Kidney tubule cell (primary cell): ENCODE data around the gene LZTFL1.
"Not testable (repeated sequence)": the region's sequence is repeated elsewhere in the genome, so short reads cannot be mapped to it uniquely, and the experiment has no call there.

Experiments used
- DNase-seq: peaks from one replicate; pipeline ENCODE4 v3.0.0-alpha.2; 2018; ENCODE audit warnings: low spot score

Gene LZTFL1

GRCh38 chr3:45864760-45865519, 23.0 kb upstream of the LZTFL1 start:
- no peak for DNase-seq

GRCh38 chr3:45861043-45861719, 19.3 kb upstream of the LZTFL1 start:
- DNase-seq, result no peak

- DNase-seq, result no peak
Observed at GRCh38 chr3:45860481-45860880, 18.6 kb upstream of the LZTFL1 start.

- DNase-seq, result no peak
Observed at GRCh38 chr3:45858809-45859543, 17.1 kb upstream of the LZTFL1 start.

GRCh38 chr3:45857024-45857423, 15.1 kb upstream of the LZTFL1 start:
- DNase-seq, result not testable (repeated sequence)

- DNase-seq, result not testable (repeated sequence)
Observed at GRCh38 chr3:45856323-45856722, 14.4 kb upstream of the LZTFL1 start.

GRCh38 chr3:45852828-45853227, 10.9 kb upstream of the LZTFL1 start:
- DNase-seq, result no peak

- no peak for DNase-seq
Observed at GRCh38 chr3:45848392-45848791, 6.5 kb upstream of the LZTFL1 start.

- no peak for DNase-seq
Observed at GRCh38 chr3:45844616-45845015, 2.7 kb upstream of the LZTFL1 start.

GRCh38 chr3:45842851-45843625, 1.1 kb upstream of the LZTFL1 start:
- no peak for DNase-seq

GRCh38 chr3:45841420-45841756, 531 bp downstream of the LZTFL1 start:
- peak; percentile 37 for DNase-seq

- DNase-seq, result no peak
Observed at GRCh38 chr3:45838466-45838865, 3.5 kb downstream of the LZTFL1 start.

GRCh38 chr3:45832699-45833098, 9.2 kb downstream of the LZTFL1 start:
- DNase-seq, result peak; percentile 56

- DNase-seq, result no peak
Observed at GRCh38 chr3:45830121-45830520, 11.8 kb downstream of the LZTFL1 start.

GRCh38 chr3:45826908-45827307, 15.0 kb downstream of the LZTFL1 start:
- no peak for DNase-seq

GRCh38 chr3:45826321-45826720, 15.6 kb downstream of the LZTFL1 start:
- peak; percentile 28 for DNase-seq

- DNase-seq, result no peak
Observed at GRCh38 chr3:45821127-45821526, 20.8 kb downstream of the LZTFL1 start.

- DNase-seq, result peak; percentile 24
Observed at GRCh38 chr3:45819543-45819942, 22.4 kb downstream of the LZTFL1 start.

- peak; percentile 99 for DNase-seq
Observed at GRCh38 chr3:45817831-45818522, 23.9 kb downstream of the LZTFL1 start.

GRCh38 chr3:45816544-45816943, 25.4 kb downstream of the LZTFL1 start:
- DNase-seq, result peak; percentile 44

GRCh38 chr3:45814322-45814721, 27.6 kb downstream of the LZTFL1 start:
- DNase-seq, result no peak
